C4-2B (cell line): ENCODE measurements around the gene POU6F2.

Source experiments
- CTCF ChIP-seq: fragments of 450-650 bp; conservative IDR thresholded peaks from 2 replicates; pipeline ENCODE4 v1.5.1; 2017; ENCODE audit warnings: mild to moderate bottlenecking
- ZFX ChIP-seq: fragments of 450-650 bp; IDR thresholded peaks from 2 replicates; pipeline ENCODE4 v1.6.1; 2017

GRCh38 chr7:38936641-38937040 lies 41.1 kb upstream of the POU6F2 start:
- TF ChIP-seq CTCF: no peak
- no peak for TF ChIP-seq ZFX
